ENCODE results near the gene SYK. TPM values are rescaled to one million over a fixed set of nuclear protein-coding genes. Genes with fewer than 3 reads are reported as not detected.

The SYK gene
- total RNA-seq, 1 experiment from 2014 or later, result 9.0 TPM

GRCh38 chr9:90766731-90767130 is 34.9 kb upstream of the SYK start:
- no peaks in the 10 kb centered on the region for H3K36me3 ChIP-seq (ENCODE audit: control insufficient read depth in 1 of 2, insufficient read depth in 2 of 2, low read length in 2 of 2)
- ATAC-seq (no peak), DNase-seq (ENCODE audit: low read depth, low spot score) (no peak)
- no peak overlapping the region for H3K4me2 ChIP-seq (ENCODE audit: low read length)
- H4K20me1 ChIP-seq (ENCODE audit: insufficient read depth), result no peaks in the 10 kb centered on the region
- H3K27me3 ChIP-seq (ENCODE audit: insufficient read depth, low read length), result no peaks in the 10 kb centered on the region
- ChIA-PET RAD21 (ENCODE audit: low non-redundant PET in 1 of 2, low total read pairs in 2 of 2, uncharacterized antibody in 2 of 2, unreplicated experiment in 2 of 2) (no interaction called here), POLR2A (no interaction called here), CTCF (no interaction called here)
- H3K79me2 ChIP-seq (ENCODE audit: insufficient read depth, low read length), result no peaks in the 10 kb centered on the region
- H3K4me1 ChIP-seq (ENCODE audit: control insufficient read depth in 1 of 2, insufficient read depth in 2 of 2, low read length in 2 of 2), result no peaks in the 10 kb centered on the region
- TF ChIP-seq ZNF274 (IDR thresholded peaks at IDR 0.05; ENCODE audit: low read depth, low read length), result no peak
- no peak for TF ChIP-seq FOSL1 (IDR thresholded peaks at IDR 0.05; ENCODE audit: low read depth)
- TF ChIP-seq CBX3 (IDR thresholded peaks at IDR 0.05; ENCODE audit: low read depth), result no peak
- TF ChIP-seq SIN3A (IDR thresholded peaks at IDR 0.05; ENCODE audit: low read depth), result no peak
- no peak for TF ChIP-seq POLR2A (IDR thresholded peaks at IDR 0.05; ENCODE audit: borderline replicate concordance, extremely low read depth, insufficient read depth, insufficient read length)
- TF ChIP-seq, protein P1, sequence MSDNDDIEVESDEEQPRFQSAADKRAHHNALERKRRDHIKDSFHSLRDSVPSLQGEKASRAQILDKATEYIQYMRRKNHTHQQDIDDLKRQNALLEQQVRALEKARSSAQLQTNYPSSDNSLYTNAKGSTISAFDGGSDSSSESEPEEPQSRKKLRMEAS (IDR thresholded peaks at IDR 0.05), result no peak
- TF ChIP-seq RAD21 (IDR thresholded peaks at IDR 0.05; ENCODE audit: low read depth), result no peak
- no peak for TF ChIP-seq CEBPB (IDR thresholded peaks at IDR 0.05; ENCODE audit: low read depth)
- TF ChIP-seq JUND (IDR thresholded peaks at IDR 0.05), result no peak
- TF ChIP-seq ELF1 (IDR thresholded peaks at IDR 0.05; ENCODE audit: borderline replicate concordance, low read depth), result no peak
- TF ChIP-seq, protein P2, sequence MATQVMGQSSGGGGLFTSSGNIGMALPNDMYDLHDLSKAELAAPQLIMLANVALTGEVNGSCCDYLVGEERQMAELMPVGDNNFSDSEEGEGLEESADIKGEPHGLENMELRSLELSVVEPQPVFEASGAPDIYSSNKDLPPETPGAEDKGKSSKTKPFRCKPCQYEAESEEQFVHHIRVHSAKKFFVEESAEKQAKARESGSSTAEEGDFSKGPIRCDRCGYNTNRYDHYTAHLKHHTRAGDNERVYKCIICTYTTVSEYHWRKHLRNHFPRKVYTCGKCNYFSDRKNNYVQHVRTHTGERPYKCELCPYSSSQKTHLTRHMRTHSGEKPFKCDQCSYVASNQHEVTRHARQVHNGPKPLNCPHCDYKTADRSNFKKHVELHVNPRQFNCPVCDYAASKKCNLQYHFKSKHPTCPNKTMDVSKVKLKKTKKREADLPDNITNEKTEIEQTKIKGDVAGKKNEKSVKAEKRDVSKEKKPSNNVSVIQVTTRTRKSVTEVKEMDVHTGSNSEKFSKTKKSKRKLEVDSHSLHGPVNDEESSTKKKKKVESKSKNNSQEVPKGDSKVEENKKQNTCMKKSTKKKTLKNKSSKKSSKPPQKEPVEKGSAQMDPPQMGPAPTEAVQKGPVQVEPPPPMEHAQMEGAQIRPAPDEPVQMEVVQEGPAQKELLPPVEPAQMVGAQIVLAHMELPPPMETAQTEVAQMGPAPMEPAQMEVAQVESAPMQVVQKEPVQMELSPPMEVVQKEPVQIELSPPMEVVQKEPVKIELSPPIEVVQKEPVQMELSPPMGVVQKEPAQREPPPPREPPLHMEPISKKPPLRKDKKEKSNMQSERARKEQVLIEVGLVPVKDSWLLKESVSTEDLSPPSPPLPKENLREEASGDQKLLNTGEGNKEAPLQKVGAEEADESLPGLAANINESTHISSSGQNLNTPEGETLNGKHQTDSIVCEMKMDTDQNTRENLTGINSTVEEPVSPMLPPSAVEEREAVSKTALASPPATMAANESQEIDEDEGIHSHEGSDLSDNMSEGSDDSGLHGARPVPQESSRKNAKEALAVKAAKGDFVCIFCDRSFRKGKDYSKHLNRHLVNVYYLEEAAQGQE (IDR thresholded peaks at IDR 0.05; ENCODE audit: low read depth), result no peak
- TF ChIP-seq CTCF (IDR thresholded peaks at IDR 0.05 in 2 of 3, conservative IDR thresholded peaks at IDR 0.05 in 1 of 3; ENCODE audit: borderline replicate concordance in 1 of 3, insufficient read depth in 1 of 3, low read depth in 2 of 3, low read length in 2 of 3), result no peak
- no peak for TF ChIP-seq SP1 (IDR thresholded peaks at IDR 0.05; ENCODE audit: low read depth)
- TF ChIP-seq, protein P3, sequence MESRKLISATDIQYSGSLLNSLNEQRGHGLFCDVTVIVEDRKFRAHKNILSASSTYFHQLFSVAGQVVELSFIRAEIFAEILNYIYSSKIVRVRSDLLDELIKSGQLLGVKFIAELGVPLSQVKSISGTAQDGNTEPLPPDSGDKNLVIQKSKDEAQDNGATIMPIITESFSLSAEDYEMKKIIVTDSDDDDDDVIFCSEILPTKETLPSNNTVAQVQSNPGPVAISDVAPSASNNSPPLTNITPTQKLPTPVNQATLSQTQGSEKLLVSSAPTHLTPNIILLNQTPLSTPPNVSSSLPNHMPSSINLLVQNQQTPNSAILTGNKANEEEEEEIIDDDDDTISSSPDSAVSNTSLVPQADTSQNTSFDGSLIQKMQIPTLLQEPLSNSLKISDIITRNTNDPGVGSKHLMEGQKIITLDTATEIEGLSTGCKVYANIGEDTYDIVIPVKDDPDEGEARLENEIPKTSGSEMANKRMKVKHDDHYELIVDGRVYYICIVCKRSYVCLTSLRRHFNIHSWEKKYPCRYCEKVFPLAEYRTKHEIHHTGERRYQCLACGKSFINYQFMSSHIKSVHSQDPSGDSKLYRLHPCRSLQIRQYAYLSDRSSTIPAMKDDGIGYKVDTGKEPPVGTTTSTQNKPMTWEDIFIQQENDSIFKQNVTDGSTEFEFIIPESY (IDR thresholded peaks at IDR 0.05; ENCODE audit: extremely low read depth, insufficient replicate concordance, low read length), result no peak
- no peak overlapping the region for H3K27ac ChIP-seq (ENCODE audit: low read depth, low read length)
- intact Hi-C loops (cut with micrococcal nuclease), result no loop called here
- no peaks in the 10 kb centered on the region for H3K9me2 ChIP-seq (ENCODE audit: insufficient read depth)
- no TSS peak for BruUV-seq (replicated peaks)
- no peak overlapping the region for H3K4me3 ChIP-seq (replicated peaks in 1 of 2; ENCODE audit: low read depth in 1 of 2, low read length in 2 of 2)
- H3K9ac ChIP-seq (ENCODE audit: low read length), result no peak overlapping the region
- no peaks in the 10 kb centered on the region for H3K9me3 ChIP-seq (ENCODE audit: control insufficient read depth in 1 of 2, insufficient read depth in 1 of 2, low read depth in 1 of 2, low read length in 2 of 2)
- H2AFZ ChIP-seq (ENCODE audit: low read depth, low read length, poor library complexity, severe bottlenecking), result no peak overlapping the region

Data from HCT116 (cell line).